Stomach (tissue), 9 donors: Measurements from ENCODE around the gene RASGRP3. TPM values are rescaled to one million over a fixed set of nuclear protein-coding genes. Genes with fewer than 3 reads are reported as not detected.
A peak's percentile ranks its signal among the peaks of the same experiment; 100 is the strongest.

Source experiments
- DNase-seq, 2 donors: peaks; one replicate each; pipeline versions ENCODE4 v3.0.0 to v3.0.0-alpha.2; 2013 to 2019
- H3K27ac ChIP-seq, 5 donors: fragments of 200-600 bp in 4 of 5; sonication (generic) in 4 of 5; one replicate each; pipeline ENCODE4 v1.5.1; 2013 to 2019; ENCODE audit warnings: mild to moderate bottlenecking in 1 of 5, moderate library complexity in 1 of 5
- H3K27me3 ChIP-seq, 3 donors: fragments of 200-600 bp; sonication (generic); one replicate each; pipeline ENCODE4 v1.5.1; 2017 to 2019; ENCODE audit warnings: mixed run types in 1 of 3
- H3K36me3 ChIP-seq, 4 donors: fragments of 200-600 bp; sonication (generic); 1 replicate in 3 of 4; 2 replicates in 1 of 4; pipeline ENCODE4 v1.5.1; 2016 to 2019
- H3K4me1 ChIP-seq, 4 donors: fragments of 200-600 bp; sonication (generic); one replicate each; pipeline ENCODE4 v1.5.1; 2016 to 2019
- H3K4me3 ChIP-seq, 4 donors: fragments of 200-600 bp; sonication (generic) in 3 of 4; one replicate each; pipeline ENCODE4 v1.5.1; 2016 to 2019; ENCODE audit warnings: mild to moderate bottlenecking in 1 of 4
- H3K9me3 ChIP-seq, 4 donors: fragments of 200-600 bp; sonication (generic); one replicate each; pipeline ENCODE4 v1.5.1; 2016 to 2019
- EP300 ChIP-seq: sonication (generic); formaldehyde crosslinking; IDR thresholded peaks from one replicate; pipeline ENCODE4 v1.6.1; 2017; ENCODE audit warnings: antibody characterized with exemption
- POLR2A ChIP-seq, 4 donors: fragments of 450-650 bp; IDR thresholded peaks; one replicate each; pipeline ENCODE4 v1.6.1; 2016; ENCODE audit warnings: antibody characterized with exemption in 4 of 4, control low read depth in 2 of 4, mild to moderate bottlenecking in 1 of 4, moderate library complexity in 1 of 4
- POLR2AphosphoS5 ChIP-seq, 3 donors: sonication (generic); formaldehyde crosslinking; IDR thresholded peaks; one replicate each; pipeline ENCODE4 v1.6.1; 2016; ENCODE audit warnings: antibody characterized with exemption in 3 of 3
- WGBS, 5 donors: extraction: QIAGEN DNeasy Blood & Tissue Kit in 3 of 5; methylation state at CpG; one replicate each; pipeline versions ENCODE4 v1.1.5 to v1.1.7; 2013 to 2018; 5-methylcytosine and 5-hydroxymethylcytosine counted together
- intact Hi-C: fragments of 100-400 bp; cut with DNase I; formaldehyde crosslinking; loops from one replicate; pipeline ENCODE4 v1.15.1; 2023; ENCODE audit warnings: low total_unique reads
- polyA plus RNA-seq, 3 donors: library from polyadenylated mRNA; stranded (reverse); fragments of 200-250 nt; gene quantifications; one replicate each; pipeline ENCODE4 v1.2.3, GENCODE V29; 2013
- total RNA-seq, 5 donors: library from RNA; depleted of rRNA; stranded (reverse); fragments of >200 nt; gene quantifications; one replicate each; pipeline versions ENCODE4 v1.1.0 to v1.2.3, GENCODE V29; 2014 to 2016
- TF ChIP-seq, protein P1 (sequence below), 7 experiments: fragments of 450-650 bp in 4 of 7; fragments of 200-600 bp in 3 of 7; sonication (generic) in 3 of 7; IDR thresholded peaks; one replicate each; pipeline ENCODE4 v1.5.1; 2016 to 2019; ENCODE audit warnings: antibody characterized with exemption in 7 of 7, control low read depth in 2 of 7, mild to moderate bottlenecking in 1 of 7
- donor health status: healthy with polysubstance abuse.
- donor health status: Bipolar disorder and iron deficiency.
- donor health status: healthy.

Gene RASGRP3
- total and polyA plus RNA-seq, 8 donors: 0.29 to 51.3 (median 10.1) TPM

DNA sequence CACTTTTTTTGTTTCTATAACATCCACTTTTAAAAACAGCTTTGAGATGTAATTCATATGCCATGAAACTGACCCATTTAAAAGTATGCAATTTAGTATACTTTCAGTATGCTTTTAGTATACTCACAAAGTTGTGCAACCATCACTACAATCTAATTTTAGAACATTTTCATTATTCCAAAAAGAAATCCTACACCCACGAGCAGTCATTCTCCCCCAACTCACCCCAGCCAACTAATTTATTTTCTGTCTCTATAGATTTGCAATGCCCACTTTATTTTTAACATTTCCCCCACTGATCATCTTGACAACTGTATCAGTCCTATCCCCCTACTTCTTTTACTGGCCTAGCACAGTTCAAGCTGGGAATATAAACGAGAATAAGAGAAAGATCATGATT lies 83.6 kb downstream of the RASGRP3 start:
- 44 to 70% (median 64%) methylated on average over 2 of the region's 2 CpGs for WGBS, 5 donors
- Histone ChIP-seq H3K9me3 (no peaks in the 10 kb centered on the region), H3K4me3 (no peak overlapping the region), H3K36me3 (peaks cover 0 to 16% (median 10%) of the 10 kb centered on the region in 4 donors), H3K27me3 (no peaks in the 10 kb centered on the region), H3K27ac (no peak overlapping the region), H3K4me1 (no peaks in the 10 kb centered on the region)
- intact Hi-C loops: no loop called here
- TF ChIP-seq POLR2AphosphoS5 (IDR thresholded peaks at IDR 0.05) (no peak), EP300 (no peak), POLR2A (IDR thresholded peaks at IDR 0.05) (no peak)
- TF ChIP-seq, protein P1, sequence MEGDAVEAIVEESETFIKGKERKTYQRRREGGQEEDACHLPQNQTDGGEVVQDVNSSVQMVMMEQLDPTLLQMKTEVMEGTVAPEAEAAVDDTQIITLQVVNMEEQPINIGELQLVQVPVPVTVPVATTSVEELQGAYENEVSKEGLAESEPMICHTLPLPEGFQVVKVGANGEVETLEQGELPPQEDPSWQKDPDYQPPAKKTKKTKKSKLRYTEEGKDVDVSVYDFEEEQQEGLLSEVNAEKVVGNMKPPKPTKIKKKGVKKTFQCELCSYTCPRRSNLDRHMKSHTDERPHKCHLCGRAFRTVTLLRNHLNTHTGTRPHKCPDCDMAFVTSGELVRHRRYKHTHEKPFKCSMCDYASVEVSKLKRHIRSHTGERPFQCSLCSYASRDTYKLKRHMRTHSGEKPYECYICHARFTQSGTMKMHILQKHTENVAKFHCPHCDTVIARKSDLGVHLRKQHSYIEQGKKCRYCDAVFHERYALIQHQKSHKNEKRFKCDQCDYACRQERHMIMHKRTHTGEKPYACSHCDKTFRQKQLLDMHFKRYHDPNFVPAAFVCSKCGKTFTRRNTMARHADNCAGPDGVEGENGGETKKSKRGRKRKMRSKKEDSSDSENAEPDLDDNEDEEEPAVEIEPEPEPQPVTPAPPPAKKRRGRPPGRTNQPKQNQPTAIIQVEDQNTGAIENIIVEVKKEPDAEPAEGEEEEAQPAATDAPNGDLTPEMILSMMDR (IDR thresholded peaks at IDR 0.05): no peak
- DNase-seq: peak in 1 of 2 donors; percentile 10

DNA sequence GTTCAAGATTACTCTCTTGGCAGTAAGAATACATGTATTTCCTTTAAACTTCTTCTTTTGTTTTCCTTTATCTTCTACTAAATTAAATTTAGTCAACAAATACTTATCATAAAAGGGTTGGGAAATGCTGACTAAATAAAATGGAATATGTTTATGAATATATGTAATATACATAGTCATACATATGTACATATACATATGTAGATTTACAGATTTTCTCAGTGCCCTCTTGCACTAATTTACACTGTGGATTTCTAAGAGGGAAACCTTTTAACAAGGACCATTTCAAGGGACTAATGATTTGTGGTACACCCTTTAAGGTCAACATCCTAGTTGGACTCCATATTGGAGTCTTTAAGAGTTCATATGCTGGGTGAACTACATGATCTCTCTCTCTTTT lies 85.4 kb downstream of the RASGRP3 start:
- Histone ChIP-seq H3K4me3 (no peak overlapping the region), H3K9me3 (no peaks in the 10 kb centered on the region), H3K4me1 (no peaks in the 10 kb centered on the region), H3K27me3 (no peaks in the 10 kb centered on the region), H3K27ac (no peak overlapping the region), H3K36me3 (peaks cover 0 to 16% (median 10%) of the 10 kb centered on the region in 4 donors)
- intact Hi-C loops: no loop called here
- DNase-seq: no peak
- TF ChIP-seq EP300 (no peak), POLR2A (IDR thresholded peaks at IDR 0.05) (no peak), POLR2AphosphoS5 (IDR thresholded peaks at IDR 0.05) (no peak)
- TF ChIP-seq, protein P1 (IDR thresholded peaks at IDR 0.05): no peak

DNA sequence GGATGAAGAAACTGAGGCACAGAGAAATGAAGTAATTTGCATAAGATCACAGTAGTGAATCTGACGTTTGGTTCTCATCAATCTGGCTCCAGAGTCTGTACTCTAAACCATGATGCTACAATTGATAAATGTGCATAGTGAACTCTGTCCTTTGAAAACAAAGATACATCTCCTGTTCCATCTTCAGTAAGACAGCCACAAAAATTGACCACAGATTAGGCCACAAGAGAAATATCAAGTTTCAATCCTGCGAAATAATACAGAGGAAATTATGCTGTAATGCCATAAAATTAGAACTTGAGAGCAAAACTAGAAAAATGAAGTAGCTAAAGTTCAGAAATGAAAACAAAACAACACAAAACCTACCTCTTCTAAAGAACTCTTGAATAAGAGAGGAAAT lies 94.2 kb downstream of the RASGRP3 start:
- H3K27ac ChIP-seq: no peak overlapping the region

DNA sequence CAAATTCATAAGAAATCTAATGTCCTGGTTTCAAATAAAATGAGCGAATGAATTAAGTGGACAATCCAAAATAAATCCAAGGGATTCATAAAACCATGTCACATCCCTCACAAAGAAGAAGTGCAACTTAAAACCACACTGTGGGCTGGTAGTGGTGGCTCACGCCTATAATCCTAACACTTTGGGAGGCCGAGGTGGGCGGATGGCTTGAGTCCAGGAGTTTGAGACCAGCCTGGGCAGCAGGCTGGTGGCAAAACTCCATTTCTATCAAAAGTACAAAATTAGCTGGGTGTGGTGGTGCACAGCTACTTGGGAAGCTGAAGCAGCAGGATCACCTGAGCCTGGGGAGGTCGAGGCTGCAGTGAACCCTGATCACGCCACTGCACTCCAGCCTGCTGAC lies 97.2 kb downstream of the RASGRP3 start:
- DNase-seq: no peak
- no peaks in the 10 kb centered on the region for H3K9me3 ChIP-seq
- no peaks in the 10 kb centered on the region for H3K36me3 ChIP-seq
- 84 to 94% (median 93%) methylated on average over 6 of the region's 6 CpGs for WGBS, 5 donors
- H3K4me3 ChIP-seq: no peak overlapping the region
- H3K27ac ChIP-seq: no peak overlapping the region
- peaks cover 0 to 10% (median 0%) of the 10 kb centered on the region in 4 donors for H3K4me1 ChIP-seq
- no peaks in the 10 kb centered on the region for H3K27me3 ChIP-seq
- intact Hi-C loops: no loop called here
- no peak for TF ChIP-seq POLR2AphosphoS5 (IDR thresholded peaks at IDR 0.05)
- TF ChIP-seq, protein P1 (IDR thresholded peaks at IDR 0.05): no peak
- TF ChIP-seq POLR2A (IDR thresholded peaks at IDR 0.05): no peak
- TF ChIP-seq EP300: no peak

More for the DNA sequence above, 94.2 kb downstream of the RASGRP3 start:
- Histone ChIP-seq H3K9me3 (no peaks in the 10 kb centered on the region), H3K4me3 (no peak overlapping the region), H3K36me3 (no peaks in the 10 kb centered on the region), H3K27me3 (no peaks in the 10 kb centered on the region), H3K4me1 (no peaks in the 10 kb centered on the region)
- no peak for DNase-seq
- intact Hi-C loops: no loop called here
- 62 to 77% (median 74%) methylated on average over 2 of the region's 2 CpGs for WGBS, 5 donors
- no peak for TF ChIP-seq POLR2AphosphoS5 (IDR thresholded peaks at IDR 0.05)
- TF ChIP-seq, protein P1 (IDR thresholded peaks at IDR 0.05): no peak
- TF ChIP-seq EP300: no peak
- TF ChIP-seq POLR2A (IDR thresholded peaks at IDR 0.05): no peak
